NB4 (cell line): ENCODE data around the gene ZNF227.

Source experiments
- DNase-seq: peaks from one replicate; pipeline ENCODE4 v3.0.0; 2010; ENCODE audit warnings: low read depth
- H3K4me3 ChIP-seq: one replicate; pipeline ENCODE4 v1.5.1; 2011; ENCODE audit warnings: mild to moderate bottlenecking, low read depth, low read length, moderate library complexity
- MYC ChIP-seq: IDR thresholded peaks from 2 replicates; pipeline ENCODE4 v1.6.1; 2011; ENCODE audit warnings: low read depth, low read length
- POLR2A ChIP-seq: IDR thresholded peaks from 2 replicates; pipeline ENCODE4 v1.6.1; 2011; ENCODE audit warnings: mild to moderate bottlenecking; ENCODE audit not compliant: insufficient read length; ENCODE audit errors: extremely low read depth
- TF ChIP-seq, protein P1 (sequence below): IDR thresholded peaks from 2 replicates; pipeline ENCODE4 v1.6.1; 2011; ENCODE audit warnings: low read depth, low read length
- TF ChIP-seq, protein P2 (sequence below): IDR thresholded peaks from one replicate; pipeline ENCODE4 v1.5.1; 2012; ENCODE audit warnings: low read depth, low read length

ZNF227 gene

DNA sequence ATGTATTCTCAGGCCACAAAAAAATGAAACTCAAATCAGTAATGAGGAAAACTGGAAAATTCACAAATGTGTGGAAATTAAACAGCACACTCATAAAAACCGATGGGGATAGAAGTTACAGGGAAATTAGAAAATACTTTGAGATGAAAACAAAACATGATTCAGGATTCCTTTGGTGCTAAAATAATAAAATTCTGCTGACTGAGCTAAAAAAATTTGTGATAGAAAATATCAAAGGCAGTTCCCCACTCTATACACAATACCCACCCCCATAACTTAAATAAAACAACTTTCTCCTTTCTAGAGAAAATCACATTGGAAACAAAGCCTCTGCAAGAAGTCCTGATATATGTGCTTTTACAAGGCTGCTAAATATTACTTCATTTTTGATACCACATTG is 45.8 kb downstream of the ZNF227 start:
- TF ChIP-seq, protein P1, sequence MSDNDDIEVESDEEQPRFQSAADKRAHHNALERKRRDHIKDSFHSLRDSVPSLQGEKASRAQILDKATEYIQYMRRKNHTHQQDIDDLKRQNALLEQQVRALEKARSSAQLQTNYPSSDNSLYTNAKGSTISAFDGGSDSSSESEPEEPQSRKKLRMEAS, result no peak
- TF ChIP-seq, protein P2, sequence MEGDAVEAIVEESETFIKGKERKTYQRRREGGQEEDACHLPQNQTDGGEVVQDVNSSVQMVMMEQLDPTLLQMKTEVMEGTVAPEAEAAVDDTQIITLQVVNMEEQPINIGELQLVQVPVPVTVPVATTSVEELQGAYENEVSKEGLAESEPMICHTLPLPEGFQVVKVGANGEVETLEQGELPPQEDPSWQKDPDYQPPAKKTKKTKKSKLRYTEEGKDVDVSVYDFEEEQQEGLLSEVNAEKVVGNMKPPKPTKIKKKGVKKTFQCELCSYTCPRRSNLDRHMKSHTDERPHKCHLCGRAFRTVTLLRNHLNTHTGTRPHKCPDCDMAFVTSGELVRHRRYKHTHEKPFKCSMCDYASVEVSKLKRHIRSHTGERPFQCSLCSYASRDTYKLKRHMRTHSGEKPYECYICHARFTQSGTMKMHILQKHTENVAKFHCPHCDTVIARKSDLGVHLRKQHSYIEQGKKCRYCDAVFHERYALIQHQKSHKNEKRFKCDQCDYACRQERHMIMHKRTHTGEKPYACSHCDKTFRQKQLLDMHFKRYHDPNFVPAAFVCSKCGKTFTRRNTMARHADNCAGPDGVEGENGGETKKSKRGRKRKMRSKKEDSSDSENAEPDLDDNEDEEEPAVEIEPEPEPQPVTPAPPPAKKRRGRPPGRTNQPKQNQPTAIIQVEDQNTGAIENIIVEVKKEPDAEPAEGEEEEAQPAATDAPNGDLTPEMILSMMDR, result no peak
- TF ChIP-seq MYC (no peak), POLR2A (no peak)
- H3K4me3 ChIP-seq, result no peak overlapping the region
- no peak for DNase-seq

DNA sequence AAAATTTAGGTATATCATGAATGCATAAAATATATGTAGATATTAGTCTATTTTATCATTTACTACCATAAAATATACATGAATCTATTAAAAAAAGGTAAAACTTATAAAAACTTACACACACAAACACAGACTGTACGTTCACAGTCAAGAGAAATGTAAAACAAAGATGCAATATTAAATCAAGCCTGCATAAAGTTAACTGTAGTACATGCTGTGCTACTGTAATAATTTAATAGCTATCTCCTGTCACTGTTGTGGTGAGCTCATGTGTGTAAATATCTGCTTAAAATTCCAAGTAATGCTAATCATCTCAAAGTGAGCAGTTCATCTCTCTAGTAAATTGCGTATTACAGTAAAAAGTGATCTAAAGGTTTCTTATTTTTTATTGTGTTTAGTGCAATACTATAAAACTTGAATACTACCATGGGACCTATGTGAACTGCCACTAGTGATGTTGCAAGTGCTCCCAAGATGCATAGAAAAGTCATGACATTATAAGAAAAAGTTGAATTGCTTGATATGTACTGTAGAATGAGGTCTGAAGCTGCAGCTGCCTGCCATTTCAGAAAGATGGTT is 46.6 kb downstream of the ZNF227 start:
- TF ChIP-seq MYC (no peak), POLR2A (no peak)
- TF ChIP-seq, protein P1, result no peak
- TF ChIP-seq, protein P2, result no peak
- H3K4me3 ChIP-seq, result no peak overlapping the region
- no peak for DNase-seq

DNA sequence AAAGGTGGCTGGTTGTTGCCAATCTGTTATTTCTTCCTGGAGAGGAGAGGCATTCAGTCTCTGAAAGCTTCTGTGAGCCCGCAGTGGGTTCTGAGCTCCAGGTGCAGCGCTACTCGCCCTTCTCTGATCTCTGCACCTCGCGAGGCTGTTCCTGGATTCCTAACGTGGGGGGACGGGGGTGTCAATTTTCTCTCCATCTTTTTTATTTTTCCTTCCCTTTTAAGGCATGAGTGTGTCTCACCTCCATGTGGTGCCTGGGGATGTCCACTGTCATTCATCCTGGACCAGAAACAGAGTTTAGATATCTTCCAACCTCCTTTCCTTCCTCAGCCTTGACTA is 48.0 kb downstream of the ZNF227 start:
- no peak overlapping the region for H3K4me3 ChIP-seq
- TF ChIP-seq MYC, result no peak
- TF ChIP-seq, protein P1, result no peak
- TF ChIP-seq, protein P2, result no peak
- no peak for TF ChIP-seq POLR2A
- no peak for DNase-seq

DNA sequence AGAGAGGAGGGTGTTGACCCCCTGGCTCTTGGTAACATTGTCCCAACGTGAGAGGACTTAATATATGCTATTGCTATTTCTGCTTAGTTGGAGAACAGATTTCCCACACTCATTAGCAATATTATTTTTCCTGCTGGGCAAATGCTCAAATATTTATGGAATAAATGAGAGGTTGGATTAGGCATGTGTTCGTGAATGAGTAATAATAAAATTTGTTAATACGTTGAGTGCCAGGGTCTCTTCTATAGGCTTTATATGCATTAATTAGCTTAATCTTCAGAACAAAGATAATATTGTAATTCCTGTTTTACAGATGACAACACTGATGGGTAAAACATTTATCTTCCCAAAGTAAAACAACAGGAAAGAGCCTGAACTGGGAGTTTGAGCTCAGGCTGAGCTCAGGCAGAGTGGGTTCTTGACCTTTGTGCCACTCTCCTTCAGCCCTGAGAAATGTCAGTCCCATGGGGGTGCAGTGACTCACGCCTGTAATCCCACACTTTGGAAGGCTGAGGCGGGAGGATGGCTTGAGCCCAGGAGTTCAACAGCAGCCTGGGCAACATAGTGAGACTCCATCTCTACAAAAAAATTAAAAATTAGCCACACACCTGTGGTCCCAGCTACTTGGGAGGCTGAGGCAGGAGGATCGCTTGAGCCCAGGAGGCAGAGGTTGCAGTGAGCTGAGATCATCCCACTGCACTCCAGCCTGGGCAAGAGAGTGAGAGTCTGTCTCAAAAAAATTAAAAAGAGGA is 48.5 kb downstream of the ZNF227 start:
- TF ChIP-seq, protein P2, result no peak
- no peak for TF ChIP-seq POLR2A
- TF ChIP-seq MYC, result no peak
- TF ChIP-seq, protein P1, result no peak
- no peak overlapping the region for H3K4me3 ChIP-seq

DNA sequence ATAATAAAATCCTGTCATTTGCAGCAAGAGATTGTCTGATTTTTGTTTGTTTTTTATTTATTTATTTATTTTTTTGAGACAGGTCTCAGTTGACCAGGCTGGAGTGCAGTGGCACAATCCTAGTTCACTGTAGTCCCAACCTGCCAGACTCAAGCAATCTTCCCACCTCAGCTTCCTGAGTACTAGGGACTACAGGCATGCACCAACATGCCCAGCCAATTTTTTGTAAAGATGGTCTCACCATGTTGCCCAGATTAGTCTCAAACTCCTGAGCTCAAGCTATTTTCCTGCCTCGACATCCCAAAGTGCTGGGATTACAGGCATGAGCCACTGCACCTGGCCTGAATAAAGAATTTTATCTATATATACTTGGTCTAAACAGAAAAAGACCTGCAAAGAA is 65.0 kb downstream of the ZNF227 start:
- no peak for TF ChIP-seq MYC
- TF ChIP-seq, protein P1, result no peak
- TF ChIP-seq, protein P2, result no peak
- TF ChIP-seq POLR2A, result no peak
- H3K4me3 ChIP-seq, result no peak overlapping the region
- DNase-seq, result no peak

More for the DNA sequence above, 48.5 kb downstream of the ZNF227 start:
- DNase-seq, result no peak
